SJSA1 (cell line): Measurements from ENCODE around the gene CTF1. TPM values are rescaled to one million over a fixed set of nuclear protein-coding genes. Genes with fewer than 3 reads are reported as not detected.
"Not testable (repeated sequence)": the region's sequence is repeated elsewhere in the genome, so short reads cannot be mapped to it uniquely, and the experiment has no call there.

Source experiments
- DNase-seq, 2 experiments: peaks; one replicate each; pipeline ENCODE4 v3.0.0-alpha.2; 2015 to 2020; ENCODE audit warnings: low spot score in 2 of 2, low read depth in 1 of 2
- H3K27ac ChIP-seq: fragments of 250-450 bp; sonication (Bioruptor Pico); 2 replicates; pipeline ENCODE4 v1.5.1; 2020; ENCODE audit warnings: mild to moderate bottlenecking, moderate library complexity
- H3K27me3 ChIP-seq: fragments of 250-450 bp; sonication (Bioruptor Pico); replicated peaks from 2 replicates; pipeline ENCODE4 v1.5.1; 2020; ENCODE audit warnings: mild to moderate bottlenecking, moderate library complexity
- H3K36me3 ChIP-seq: fragments of 250-450 bp; sonication (Bioruptor Pico); 2 replicates; pipeline ENCODE4 v1.5.1; 2020; ENCODE audit warnings: mild to moderate bottlenecking
- H3K4me1 ChIP-seq: fragments of 250-450 bp; sonication (Bioruptor Pico); replicated peaks from 2 replicates; pipeline ENCODE4 v1.6.1; 2021; ENCODE audit warnings: mild to moderate bottlenecking
- H3K4me3 ChIP-seq: fragments of 250-450 bp; sonication (Bioruptor Pico); 2 replicates; pipeline ENCODE4 v1.5.1; 2020; ENCODE audit warnings: mild to moderate bottlenecking
- H3K9me3 ChIP-seq: fragments of 250-450 bp; sonication (Bioruptor Pico); replicated peaks from 2 replicates; pipeline ENCODE4 v1.5.1; 2020; ENCODE audit warnings: mild to moderate bottlenecking
- total RNA-seq: library from RNA; depleted of rRNA; stranded (reverse); fragments of >200 nt; shearing (Covaris generic); gene quantifications from 2 replicates; pipeline ENCODE4 v1.2.3, GENCODE V29; 2014

CTF1 gene
- total RNA-seq, 1 experiment from 2014 or later: 1.3 TPM

DNA sequence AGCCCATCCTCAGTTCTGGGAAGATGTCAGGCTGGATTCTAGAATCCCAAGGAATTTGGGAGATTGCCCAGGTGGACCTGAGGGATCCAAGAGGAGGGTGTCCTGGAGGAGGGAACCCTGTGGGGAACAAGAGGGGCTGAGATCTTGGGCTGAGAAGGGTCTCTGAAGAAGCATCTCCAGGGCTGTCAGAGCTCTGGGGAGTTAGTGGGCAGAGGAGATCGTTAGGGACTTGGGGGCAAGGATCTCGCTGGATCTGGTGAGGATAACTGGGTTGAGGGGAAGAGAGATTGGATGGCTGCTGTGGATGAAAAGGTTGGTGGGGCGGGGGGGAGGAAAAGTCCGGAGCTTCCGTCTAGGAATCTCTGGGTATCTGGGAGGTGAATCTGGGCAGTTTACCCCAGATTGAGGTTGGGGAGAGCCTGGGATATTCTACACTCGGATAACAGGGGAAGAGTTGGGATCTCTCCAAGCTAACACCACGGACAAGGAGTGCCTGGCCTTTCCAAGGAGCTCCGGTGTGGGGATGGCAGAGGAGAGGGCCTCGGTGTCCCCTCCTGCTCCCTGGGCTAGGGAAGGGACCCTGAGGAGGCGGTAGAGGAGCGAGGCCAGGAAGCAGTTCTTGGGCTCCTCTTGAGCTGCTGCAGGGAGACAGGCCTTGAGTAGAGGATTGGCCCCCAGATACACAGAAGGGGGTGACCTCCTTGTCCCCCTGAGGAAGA is 28.7 kb downstream of the CTF1 start:
- Histone ChIP-seq H3K27me3 (no peaks in the 10 kb centered on the region), H3K4me3 (peak overlapping the region; percentile 57; the same call in 1 of the 2 replicates), H3K9me3 (no peaks in the 10 kb centered on the region), H3K27ac (no peak overlapping the region), H3K4me1 (no peaks in the 10 kb centered on the region), H3K36me3 (peaks cover 12% of the 10 kb centered on the region)
- DNase-seq: no peak

GRCh38 chr16:30925632-30925987 is 29.2 kb downstream of the CTF1 start:
- Histone ChIP-seq H3K27ac (no peak overlapping the region), H3K4me3 (no peak overlapping the region), H3K4me1 (no peaks in the 10 kb centered on the region), H3K9me3 (no peaks in the 10 kb centered on the region), H3K27me3 (no peaks in the 10 kb centered on the region), H3K36me3 (peaks cover 17% of the 10 kb centered on the region)
- DNase-seq: no peak

DNA sequence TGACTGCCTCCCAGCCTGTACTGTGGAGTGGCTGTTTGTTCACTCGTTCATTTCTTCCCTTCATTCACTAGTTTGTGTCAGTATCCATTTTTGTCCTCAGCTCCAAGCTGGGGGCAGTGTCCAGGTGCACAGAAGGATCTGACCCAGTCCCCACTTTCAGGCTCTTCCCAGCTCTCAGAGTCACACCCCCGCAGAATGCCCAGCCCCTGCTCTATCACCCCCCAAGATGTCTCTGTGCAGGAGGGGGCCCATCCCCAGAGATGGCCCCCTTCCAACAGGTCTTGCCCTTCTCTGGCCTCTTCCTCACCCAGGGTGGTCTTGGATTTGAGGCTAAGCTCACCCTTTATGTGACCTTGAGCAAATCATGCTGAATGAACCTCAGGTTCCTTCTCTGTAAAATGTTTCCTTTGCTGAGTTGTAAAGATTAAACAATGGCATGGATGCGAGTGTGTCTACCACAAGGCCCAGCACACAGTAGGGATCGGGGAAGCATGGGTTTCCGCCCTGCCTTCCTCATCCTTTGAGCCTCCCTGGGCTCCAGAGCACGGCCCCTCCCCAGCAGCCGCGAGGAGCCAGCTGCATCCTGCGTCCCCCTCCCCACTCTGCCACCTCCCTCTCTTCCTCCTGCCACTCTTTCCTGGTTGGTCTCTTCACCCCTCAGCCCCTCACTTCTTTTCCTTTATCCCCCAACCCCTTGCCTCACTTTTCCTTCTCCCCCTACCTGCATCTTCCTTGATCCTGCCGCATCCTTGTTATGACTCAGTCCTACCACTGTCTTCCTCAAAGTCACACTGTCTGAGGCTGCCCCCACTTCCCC is 29.8 kb downstream of the CTF1 start:
- peaks cover 23% of the 10 kb centered on the region for H3K36me3 ChIP-seq
- no peak for DNase-seq
- no peak overlapping the region for H3K4me3 ChIP-seq
- no peak overlapping the region for H3K27ac ChIP-seq
- no peaks in the 10 kb centered on the region for H3K27me3 ChIP-seq
- no peaks in the 10 kb centered on the region for H3K4me1 ChIP-seq
- no peaks in the 10 kb centered on the region for H3K9me3 ChIP-seq

DNA sequence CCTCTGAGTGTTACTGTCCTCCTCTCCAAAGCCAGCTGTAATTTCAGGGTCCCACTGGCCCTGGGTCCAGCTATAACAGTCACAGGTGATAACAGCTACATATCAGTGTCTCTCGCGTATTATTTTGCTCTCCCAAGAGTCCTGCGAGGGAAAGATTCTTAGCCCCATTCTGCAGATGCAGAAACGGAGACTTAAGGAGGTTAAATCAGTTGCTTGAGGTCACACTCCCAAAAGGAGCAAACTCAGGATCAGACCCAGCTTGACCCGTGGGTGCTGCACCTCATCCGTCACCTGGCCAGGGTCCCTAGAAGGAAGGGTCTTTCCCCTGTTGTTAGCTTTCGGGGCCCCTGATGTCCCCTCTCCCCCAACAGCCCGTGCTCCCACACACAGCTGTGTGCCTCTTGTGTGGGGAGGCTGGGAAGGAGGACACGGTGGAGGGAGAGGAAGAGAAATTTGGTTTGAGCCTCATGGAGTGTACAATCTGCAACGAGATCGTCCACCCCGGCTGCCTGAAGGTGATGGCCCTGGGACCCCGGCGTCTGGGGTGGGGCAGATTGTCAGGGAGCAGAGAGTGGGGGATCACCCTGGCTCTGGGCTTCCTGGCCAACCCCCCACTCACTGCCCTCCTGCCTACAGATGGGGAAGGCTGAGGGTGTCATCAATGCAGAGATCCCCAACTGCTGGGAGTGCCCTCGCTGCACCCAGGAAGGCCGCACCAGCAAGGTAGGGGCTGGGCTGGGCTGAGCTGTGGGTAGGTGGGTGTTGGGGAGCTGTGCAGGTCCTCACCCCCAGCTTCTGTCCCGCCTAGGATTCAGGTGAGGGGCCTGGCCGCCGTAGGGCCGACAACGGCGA is 30.7 kb downstream of the CTF1 start:
- H3K4me1 ChIP-seq: no peaks in the 10 kb centered on the region

GRCh38 chr16:30927789-30928378 is 31.5 kb downstream of the CTF1 start:
- H3K4me1 ChIP-seq: no peaks in the 10 kb centered on the region
- DNase-seq: no peak
- no peak overlapping the region for H3K27ac ChIP-seq

More for the DNA sequence above, 30.7 kb downstream of the CTF1 start:
- Histone ChIP-seq H3K4me3 (no peak overlapping the region), H3K9me3 (no peaks in the 10 kb centered on the region), H3K36me3 (peaks cover 29% of the 10 kb centered on the region), H3K27ac (no peak overlapping the region), H3K27me3 (no peaks in the 10 kb centered on the region)
- DNase-seq: no peak

DNA sequence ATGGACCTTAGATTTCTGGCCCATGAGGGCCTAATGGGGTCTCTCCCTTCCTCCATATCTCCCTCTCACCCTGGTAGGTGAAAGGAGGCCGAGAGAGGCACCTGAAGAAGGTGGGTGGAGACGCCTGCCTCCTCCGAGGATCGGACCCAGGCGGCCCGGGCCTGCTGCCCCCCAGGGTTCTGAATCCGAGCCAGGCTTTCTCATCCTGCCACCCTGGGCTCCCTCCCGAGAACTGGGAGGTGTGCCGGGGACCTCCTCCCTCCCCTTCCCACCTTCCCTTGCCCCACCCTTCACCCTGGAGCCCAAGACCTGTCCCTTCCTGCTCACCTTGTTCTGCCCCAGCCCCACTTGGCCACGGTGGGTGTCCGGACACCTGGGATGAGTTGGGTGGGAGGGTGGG is 32.0 kb downstream of the CTF1 start:
- no peak overlapping the region for H3K4me3 ChIP-seq

More at GRCh38 chr16:30927789-30928378, 31.5 kb downstream of the CTF1 start:
- H3K4me3 ChIP-seq: no peak overlapping the region
- H3K27me3 ChIP-seq: no peaks in the 10 kb centered on the region
- no peaks in the 10 kb centered on the region for H3K9me3 ChIP-seq
- H3K36me3 ChIP-seq: peaks cover 29% of the 10 kb centered on the region

GRCh38 chr16:30929167-30929566 is 32.8 kb downstream of the CTF1 start:
- DNase-seq: no peak
- peaks cover 29% of the 10 kb centered on the region for H3K36me3 ChIP-seq

More for the DNA sequence above, 32.0 kb downstream of the CTF1 start:
- no peak overlapping the region for H3K27ac ChIP-seq
- H3K9me3 ChIP-seq: no peaks in the 10 kb centered on the region
- H3K36me3 ChIP-seq: peaks cover 29% of the 10 kb centered on the region
- H3K27me3 ChIP-seq: no peaks in the 10 kb centered on the region
- no peak for DNase-seq
- no peaks in the 10 kb centered on the region for H3K4me1 ChIP-seq

GRCh38 chr16:30930160-30930571 is 33.8 kb downstream of the CTF1 start:
- no peak for DNase-seq
- H3K36me3 ChIP-seq: peaks cover 36% of the 10 kb centered on the region
- H3K4me1 ChIP-seq: no peaks in the 10 kb centered on the region
- H3K27me3 ChIP-seq: no peaks in the 10 kb centered on the region
- H3K27ac ChIP-seq: no peak overlapping the region
- no peak overlapping the region for H3K4me3 ChIP-seq
- no peaks in the 10 kb centered on the region for H3K9me3 ChIP-seq

More at GRCh38 chr16:30929167-30929566, 32.8 kb downstream of the CTF1 start:
- Histone ChIP-seq H3K27me3 (no peaks in the 10 kb centered on the region), H3K27ac (no peak overlapping the region), H3K4me3 (no peak overlapping the region), H3K4me1 (no peaks in the 10 kb centered on the region), H3K9me3 (no peaks in the 10 kb centered on the region)

DNA sequence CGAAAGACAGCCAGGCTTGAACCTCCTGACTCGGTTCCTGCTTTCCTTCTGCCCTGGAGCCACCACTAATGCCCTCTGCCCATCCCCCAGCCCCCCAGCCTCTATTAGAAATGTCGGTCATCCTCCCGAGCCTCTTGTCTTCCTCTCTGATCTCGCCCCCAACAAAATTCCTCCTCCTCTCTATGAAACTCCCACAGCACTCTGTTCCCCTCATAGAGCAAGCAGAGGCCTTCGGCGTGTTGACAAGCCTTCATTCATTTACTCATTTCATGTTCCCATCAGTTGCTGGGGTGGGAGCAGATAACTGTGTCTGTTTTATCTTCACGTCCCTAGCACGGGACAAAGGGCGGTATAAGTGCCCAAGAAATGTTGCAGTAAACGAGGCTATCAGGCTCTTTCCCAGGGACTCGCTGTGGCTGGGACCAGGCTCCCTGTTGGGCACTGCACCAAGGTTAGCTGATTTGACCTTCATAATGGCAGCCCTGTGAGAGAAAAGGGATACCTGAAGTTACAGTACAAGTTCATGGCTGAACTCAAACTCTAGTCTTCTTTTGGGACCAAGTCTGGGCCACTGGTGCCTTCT is 34.7 kb downstream of the CTF1 start:
- H3K27me3 ChIP-seq: no peaks in the 10 kb centered on the region
- H3K9me3 ChIP-seq: no peaks in the 10 kb centered on the region
- DNase-seq: no peak
- peaks cover 44% of the 10 kb centered on the region for H3K36me3 ChIP-seq
- no peak overlapping the region for H3K4me3 ChIP-seq
- no peaks in the 10 kb centered on the region for H3K4me1 ChIP-seq
- H3K27ac ChIP-seq: no peak overlapping the region

- H3K4me3 ChIP-seq: no peak overlapping the region
- DNase-seq: no peak
- H3K9me3 ChIP-seq: no peaks in the 10 kb centered on the region
- no peak overlapping the region for H3K27ac ChIP-seq
- peaks cover 36% of the 10 kb centered on the region for H3K36me3 ChIP-seq
- no peaks in the 10 kb centered on the region for H3K4me1 ChIP-seq
- H3K27me3 ChIP-seq: no peaks in the 10 kb centered on the region
These were observed 38.6 kb downstream of the CTF1 start for GRCh38 chr16:30934827-30935557.

DNA sequence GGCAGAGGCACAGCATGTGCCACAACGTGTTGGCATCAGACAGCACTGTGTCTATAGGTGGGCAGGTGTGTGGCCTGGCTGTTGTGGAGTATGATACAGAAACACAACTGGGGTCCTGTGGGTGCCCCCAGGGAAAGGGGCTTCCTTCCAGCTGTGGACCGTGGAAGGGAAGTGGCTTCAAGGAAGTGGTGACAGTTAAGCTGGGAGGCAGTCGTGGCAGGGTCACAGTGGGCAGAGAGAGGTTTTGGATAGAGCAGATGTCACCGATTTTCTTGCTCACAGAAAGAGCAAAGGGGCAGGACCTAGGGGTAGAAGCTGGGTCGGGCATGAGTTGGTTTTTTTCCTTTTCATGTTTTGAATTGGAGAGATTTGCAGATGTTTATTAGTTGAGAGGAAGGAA is 41.3 kb downstream of the CTF1 start:
- no peaks in the 10 kb centered on the region for H3K27me3 ChIP-seq
- H3K27ac ChIP-seq: no peak overlapping the region
- H3K4me1 ChIP-seq: no peaks in the 10 kb centered on the region; the same call in 1 of the 2 replicates
- no peaks in the 10 kb centered on the region for H3K9me3 ChIP-seq
- no peak overlapping the region for H3K4me3 ChIP-seq
- H3K36me3 ChIP-seq: peaks cover 28% of the 10 kb centered on the region
- DNase-seq: no peak

GRCh38 chr16:30939571-30939970 is 43.2 kb downstream of the CTF1 start:
- DNase-seq, H3K27ac ChIP-seq, H3K4me3 ChIP-seq, H3K27me3 ChIP-seq, H3K4me1 ChIP-seq, H3K9me3 ChIP-seq: not testable (repeated sequence)
- peaks cover 38% of the 10 kb centered on the region for H3K36me3 ChIP-seq
